ENCODE results near the gene KPNB1.

The KPNB1 gene

DNA sequence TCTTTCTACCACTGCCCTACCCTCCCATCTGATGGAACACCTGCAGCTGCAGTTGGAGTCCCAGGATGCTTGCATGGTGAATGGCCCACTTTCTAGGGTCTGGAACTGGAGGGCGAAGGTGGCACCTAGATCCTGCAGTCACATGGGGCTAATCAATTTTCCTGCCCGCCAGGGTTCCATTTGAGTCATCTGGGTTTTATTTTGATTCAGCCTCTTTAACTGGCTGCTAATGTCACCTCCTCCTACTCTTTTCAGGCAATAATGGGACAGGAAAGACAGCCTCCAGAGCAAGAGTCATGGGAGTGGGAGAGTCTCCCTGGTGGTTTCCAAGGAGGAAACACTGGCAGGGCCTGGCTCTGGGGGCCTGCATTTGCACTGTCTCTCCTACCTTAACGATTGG lies 40.4 kb downstream of the KPNB1 start:
- TF ChIP-seq, protein P1, sequence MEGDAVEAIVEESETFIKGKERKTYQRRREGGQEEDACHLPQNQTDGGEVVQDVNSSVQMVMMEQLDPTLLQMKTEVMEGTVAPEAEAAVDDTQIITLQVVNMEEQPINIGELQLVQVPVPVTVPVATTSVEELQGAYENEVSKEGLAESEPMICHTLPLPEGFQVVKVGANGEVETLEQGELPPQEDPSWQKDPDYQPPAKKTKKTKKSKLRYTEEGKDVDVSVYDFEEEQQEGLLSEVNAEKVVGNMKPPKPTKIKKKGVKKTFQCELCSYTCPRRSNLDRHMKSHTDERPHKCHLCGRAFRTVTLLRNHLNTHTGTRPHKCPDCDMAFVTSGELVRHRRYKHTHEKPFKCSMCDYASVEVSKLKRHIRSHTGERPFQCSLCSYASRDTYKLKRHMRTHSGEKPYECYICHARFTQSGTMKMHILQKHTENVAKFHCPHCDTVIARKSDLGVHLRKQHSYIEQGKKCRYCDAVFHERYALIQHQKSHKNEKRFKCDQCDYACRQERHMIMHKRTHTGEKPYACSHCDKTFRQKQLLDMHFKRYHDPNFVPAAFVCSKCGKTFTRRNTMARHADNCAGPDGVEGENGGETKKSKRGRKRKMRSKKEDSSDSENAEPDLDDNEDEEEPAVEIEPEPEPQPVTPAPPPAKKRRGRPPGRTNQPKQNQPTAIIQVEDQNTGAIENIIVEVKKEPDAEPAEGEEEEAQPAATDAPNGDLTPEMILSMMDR (conservative IDR thresholded peaks at IDR 0.05; ENCODE audit: control insufficient read depth, insufficient read depth, low read depth, low read length), result no peak
- no peak overlapping the region for H3K4me3 ChIP-seq (ENCODE audit: control insufficient read depth, low read depth, low read length)
- DNase-seq (ENCODE audit: low read depth), result no peak

- H3K4me3 ChIP-seq (ENCODE audit: control insufficient read depth, low read depth, low read length), result no peak overlapping the region
- TF ChIP-seq, protein P1 (conservative IDR thresholded peaks at IDR 0.05; ENCODE audit: control insufficient read depth, insufficient read depth, low read depth, low read length), result no peak
- no peak for DNase-seq (ENCODE audit: low read depth)
These were observed 42.6 kb downstream of the KPNB1 start for GRCh38 chr17:47692137-47692894.

- TF ChIP-seq, protein P1 (conservative IDR thresholded peaks at IDR 0.05; ENCODE audit: control insufficient read depth, insufficient read depth, low read depth, low read length), result no peak
- peak overlapping the region; percentile 51 for H3K4me3 ChIP-seq (ENCODE audit: control insufficient read depth, low read depth, low read length)
- no peak for DNase-seq (ENCODE audit: low read depth)
These were observed 43.4 kb downstream of the KPNB1 start for GRCh38 chr17:47692895-47693730.

- H3K4me3 ChIP-seq (ENCODE audit: control insufficient read depth, low read depth, low read length), result peak within 1 kb of the TSS; percentile 51
- TF ChIP-seq, protein P1 (conservative IDR thresholded peaks at IDR 0.05; ENCODE audit: control insufficient read depth, insufficient read depth, low read depth, low read length), result no peak
- DNase-seq (ENCODE audit: low read depth), result no peak
These were observed 44.2 kb downstream of the KPNB1 start, which contains the start of gene TBKBP1 for GRCh38 chr17:47693731-47694580. TSS of gene TBKBP1 (plus strand) at chr17:47694161. CDS start at chr17:47696113, 1,952 bp downstream.

DNA sequence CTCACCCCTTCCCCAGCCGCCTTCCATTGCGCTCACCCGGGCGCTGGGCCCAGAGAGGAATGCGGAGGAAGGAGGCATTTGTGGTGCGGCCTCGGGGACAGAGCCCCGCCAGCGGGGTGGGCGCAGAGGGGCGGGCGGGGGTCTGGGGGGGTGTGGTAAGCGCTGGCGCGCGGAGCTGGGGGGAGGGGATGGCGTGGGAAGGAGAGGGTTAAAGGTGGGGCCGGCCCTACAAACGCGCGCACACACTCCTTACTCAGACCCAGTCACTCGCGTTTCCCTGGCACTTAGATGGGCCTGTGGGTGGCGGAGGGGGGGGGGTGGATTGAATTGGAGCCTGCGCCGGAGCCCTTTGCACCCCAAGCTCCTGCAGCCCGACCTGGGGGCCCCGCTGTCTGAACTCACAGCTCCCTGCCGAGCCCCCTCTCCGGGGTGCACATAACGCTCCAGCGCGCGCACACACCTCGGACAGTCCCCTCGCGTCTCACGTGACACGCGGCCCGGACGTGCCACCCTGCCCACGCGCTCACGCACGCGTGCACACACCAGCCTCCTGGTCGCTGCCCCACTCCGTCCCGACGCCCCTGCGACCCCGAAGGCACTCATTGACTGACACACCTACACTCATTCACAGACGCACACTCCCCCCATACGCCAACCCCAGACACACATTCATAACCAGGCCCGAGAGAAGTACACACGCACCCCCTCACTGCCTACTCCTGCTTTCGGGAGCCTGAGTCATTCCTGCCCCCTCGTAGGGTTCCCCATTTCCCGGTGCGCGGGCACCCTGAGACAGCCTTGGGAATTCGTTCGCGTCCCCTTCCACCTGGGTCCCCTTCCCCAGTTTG lies 45.1 kb downstream of the KPNB1 start:
- H3K4me3 ChIP-seq (ENCODE audit: control insufficient read depth, low read depth, low read length), result peak overlapping the region; percentile 51
- peak; percentile 62 for DNase-seq (ENCODE audit: low read depth)
- TF ChIP-seq, protein P1 (conservative IDR thresholded peaks at IDR 0.05; ENCODE audit: control insufficient read depth, insufficient read depth, low read depth, low read length), result no peak
